CD4-positive, alpha-beta T cell treated with Interleukin-4 for 1 hour (primary cell): Measurements from ENCODE around the gene NPTN.
A peak's percentile ranks its signal among the peaks of the same experiment; 100 is the strongest.
"Not testable (repeated sequence)": the region's sequence is repeated elsewhere in the genome, so short reads cannot be mapped to it uniquely, and the experiment has no call there.

Experiments
- DNase-seq, 2 donors: peaks; one replicate each; pipeline ENCODE4 v3.0.0-alpha.2; 2020 to 2022

Gene NPTN

GRCh38 chr15:73569361-73569760 is 63.8 kb downstream of the NPTN start:
- no peak for DNase-seq

GRCh38 chr15:73568564-73569280 is 64.5 kb downstream of the NPTN start:
- DNase-seq: no peak

- no peak for DNase-seq
Observed at GRCh38 chr15:73567020-73567419, 66.2 kb downstream of the NPTN start.

GRCh38 chr15:73564255-73564654 is 68.9 kb downstream of the NPTN start:
- peak in 1 of 2 donors; percentile 14 for DNase-seq

- DNase-seq: peak in 1 of 2 donors; percentile 63
Observed at GRCh38 chr15:73560501-73561117, 72.6 kb downstream of the NPTN start.

- DNase-seq: no peak
Observed at GRCh38 chr15:73558529-73558928, 74.7 kb downstream of the NPTN start.

- no peak for DNase-seq
Observed at GRCh38 chr15:73555080-73555479, 78.1 kb downstream of the NPTN start.

- no peak for DNase-seq
Observed at GRCh38 chr15:73550190-73550589, 83.0 kb downstream of the NPTN start.

- not testable (repeated sequence) for DNase-seq
Observed at GRCh38 chr15:73548925-73549324, 84.3 kb downstream of the NPTN start.

- no peak for DNase-seq
Observed at GRCh38 chr15:73541479-73541878, 91.7 kb downstream of the NPTN start.

GRCh38 chr15:73540161-73540560 is 93.0 kb downstream of the NPTN start:
- no peak for DNase-seq

GRCh38 chr15:73539212-73540128 is 93.7 kb downstream of the NPTN start:
- no peak for DNase-seq

- no peak for DNase-seq
Observed at GRCh38 chr15:73538563-73539211, 94.5 kb downstream of the NPTN start.

GRCh38 chr15:73538123-73538522 is 95.1 kb downstream of the NPTN start:
- DNase-seq: no peak

- no peak for DNase-seq
Observed at GRCh38 chr15:73530649-73531048, 102.5 kb downstream of the NPTN start.

GRCh38 chr15:73527598-73527997 is 105.6 kb downstream of the NPTN start:
- no peak for DNase-seq

GRCh38 chr15:73524919-73525318 is 108.3 kb downstream of the NPTN start:
- DNase-seq: no peak

- DNase-seq: no peak
Observed at GRCh38 chr15:73522011-73522410, 111.2 kb downstream of the NPTN start.

GRCh38 chr15:73518876-73519733 is 114.1 kb downstream of the NPTN start:
- peak in 1 of 2 donors; percentile 14 for DNase-seq

- no peak for DNase-seq
Observed at GRCh38 chr15:73518180-73518862, 114.9 kb downstream of the NPTN start.

- no peak for DNase-seq
Observed at GRCh38 chr15:73517566-73517965, 115.6 kb downstream of the NPTN start.
